ENCODE results near the gene MB21D2.
A peak's percentile ranks its signal among the peaks of the same experiment; 100 is the strongest.
"Not testable (repeated sequence)": the region's sequence is repeated elsewhere in the genome, so short reads cannot be mapped to it uniquely, and the experiment has no call there.

Gene MB21D2, protein sequence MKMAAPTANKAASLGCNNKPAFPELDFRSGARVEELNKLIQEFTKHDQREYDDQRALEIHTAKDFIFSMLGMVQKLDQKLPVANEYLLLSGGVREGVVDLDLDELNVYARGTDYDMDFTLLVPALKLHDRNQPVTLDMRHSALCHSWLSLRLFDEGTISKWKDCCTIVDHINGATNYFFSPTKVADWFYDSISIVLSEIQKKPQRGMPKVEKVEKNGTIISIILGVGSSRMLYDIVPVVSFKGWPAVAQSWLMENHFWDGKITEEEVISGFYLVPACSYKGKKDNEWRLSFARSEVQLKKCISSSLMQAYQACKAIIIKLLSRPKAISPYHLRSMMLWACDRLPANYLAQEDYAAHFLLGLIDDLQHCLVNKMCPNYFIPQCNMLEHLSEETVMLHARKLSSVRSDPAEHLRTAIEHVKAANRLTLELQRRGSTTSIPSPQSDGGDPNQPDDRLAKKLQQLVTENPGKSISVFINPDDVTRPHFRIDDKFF

DNA sequence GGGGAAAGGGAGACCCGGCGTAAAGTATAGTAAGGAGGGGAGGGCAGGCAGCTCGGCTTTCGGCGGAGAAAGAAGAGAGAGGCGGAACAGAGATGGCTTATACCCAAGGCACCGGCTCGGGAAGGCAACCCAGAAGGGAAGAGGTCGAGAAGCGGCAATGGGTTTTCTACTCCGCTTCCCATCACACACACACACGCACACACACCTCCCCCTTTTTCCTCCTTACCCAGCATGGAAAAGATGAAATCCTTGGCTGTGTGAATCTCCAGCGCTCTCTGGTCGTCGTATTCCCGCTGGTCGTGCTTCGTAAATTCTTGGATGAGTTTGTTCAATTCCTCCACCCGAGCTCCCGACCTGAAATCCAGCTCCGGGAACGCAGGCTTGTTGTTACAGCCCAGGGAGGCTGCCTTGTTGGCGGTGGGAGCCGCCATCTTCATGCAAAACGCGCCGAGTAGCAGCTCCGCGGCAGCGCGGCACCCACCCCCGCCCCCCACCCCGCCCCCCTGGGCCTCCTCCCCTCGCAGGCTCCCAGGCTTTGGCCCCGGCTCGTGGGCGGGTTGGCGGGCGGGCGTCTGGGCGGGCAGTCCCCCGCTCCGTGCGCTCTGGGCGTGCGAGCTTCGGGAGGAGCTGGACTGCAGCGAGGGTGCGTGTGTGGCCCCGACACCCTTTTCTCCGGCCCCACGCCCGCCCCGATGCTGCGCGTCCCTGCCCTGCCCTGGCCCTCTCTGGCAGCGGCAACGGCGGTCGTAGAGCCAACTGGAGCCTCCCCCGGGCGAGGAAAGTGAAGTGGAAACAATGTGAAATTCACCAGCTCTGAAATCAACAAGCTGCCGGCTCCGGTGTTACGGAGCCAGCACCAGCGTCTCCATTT is at the start of gene MB21D2:
TSS of gene MB21D2 (minus strand) at position 453 of the 871 bp plus-strand sequence. CDS start at position 437, 16 bp downstream.
- in situ Hi-C loops (cut with HindIII; ENCODE audit: low sequenced_read_pairs) = loop anchor here (5.0 kb wide), 1 partner anchor 90 kb away; no protein-coding TSS in a partner anchor
- H3K4me3 ChIP-seq (ENCODE audit: low read depth, low read length) = peak within 1 kb of the TSS; percentile 97
- peak; percentile 49 for DNase-seq (ENCODE audit: low read depth)
- TF ChIP-seq, protein P1, sequence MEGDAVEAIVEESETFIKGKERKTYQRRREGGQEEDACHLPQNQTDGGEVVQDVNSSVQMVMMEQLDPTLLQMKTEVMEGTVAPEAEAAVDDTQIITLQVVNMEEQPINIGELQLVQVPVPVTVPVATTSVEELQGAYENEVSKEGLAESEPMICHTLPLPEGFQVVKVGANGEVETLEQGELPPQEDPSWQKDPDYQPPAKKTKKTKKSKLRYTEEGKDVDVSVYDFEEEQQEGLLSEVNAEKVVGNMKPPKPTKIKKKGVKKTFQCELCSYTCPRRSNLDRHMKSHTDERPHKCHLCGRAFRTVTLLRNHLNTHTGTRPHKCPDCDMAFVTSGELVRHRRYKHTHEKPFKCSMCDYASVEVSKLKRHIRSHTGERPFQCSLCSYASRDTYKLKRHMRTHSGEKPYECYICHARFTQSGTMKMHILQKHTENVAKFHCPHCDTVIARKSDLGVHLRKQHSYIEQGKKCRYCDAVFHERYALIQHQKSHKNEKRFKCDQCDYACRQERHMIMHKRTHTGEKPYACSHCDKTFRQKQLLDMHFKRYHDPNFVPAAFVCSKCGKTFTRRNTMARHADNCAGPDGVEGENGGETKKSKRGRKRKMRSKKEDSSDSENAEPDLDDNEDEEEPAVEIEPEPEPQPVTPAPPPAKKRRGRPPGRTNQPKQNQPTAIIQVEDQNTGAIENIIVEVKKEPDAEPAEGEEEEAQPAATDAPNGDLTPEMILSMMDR (IDR thresholded peaks at IDR 0.05; ENCODE audit: low read depth, low read length, missing control alignments) = no peak

DNA sequence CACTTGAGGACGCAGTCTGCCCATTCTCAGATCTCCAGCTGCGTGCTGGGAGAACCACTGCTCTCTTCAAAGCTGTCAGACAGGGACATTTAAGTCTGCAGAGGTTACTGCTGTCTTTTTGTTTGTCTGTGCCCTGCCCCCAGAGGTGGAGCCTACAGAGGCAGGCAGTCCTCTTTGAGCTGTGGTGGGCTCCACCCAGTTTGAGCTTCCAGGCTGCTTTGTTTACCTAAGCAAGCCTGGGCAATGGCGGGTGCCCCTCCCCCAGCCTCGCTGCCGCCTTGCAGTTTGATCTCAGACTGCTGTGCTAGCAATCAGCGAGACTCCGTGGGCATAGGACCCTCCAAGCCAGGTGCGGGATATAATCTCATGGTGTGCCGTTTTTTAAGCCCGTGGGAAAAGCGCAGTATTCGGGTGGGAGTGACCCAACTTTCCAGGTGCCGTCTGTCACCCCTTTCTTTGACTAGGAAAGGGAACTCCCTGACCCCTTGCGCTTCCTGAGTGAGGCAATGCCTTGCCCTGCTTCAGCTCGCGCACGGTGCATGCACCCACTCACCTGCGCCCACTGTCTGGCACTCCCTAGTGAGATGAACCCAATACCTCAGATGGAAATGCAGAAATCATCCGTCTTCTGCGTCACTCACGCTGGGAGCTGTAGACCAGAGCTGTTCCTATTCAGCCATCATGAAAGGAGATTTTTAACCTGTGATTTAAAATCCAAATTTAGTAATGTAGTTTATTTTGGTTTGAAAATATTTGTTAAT is 47.5 kb upstream of the MB21D2 start:
- DNase-seq (ENCODE audit: low read depth); in situ Hi-C loops (cut with HindIII; ENCODE audit: low sequenced_read_pairs): not testable (repeated sequence)

DNA sequence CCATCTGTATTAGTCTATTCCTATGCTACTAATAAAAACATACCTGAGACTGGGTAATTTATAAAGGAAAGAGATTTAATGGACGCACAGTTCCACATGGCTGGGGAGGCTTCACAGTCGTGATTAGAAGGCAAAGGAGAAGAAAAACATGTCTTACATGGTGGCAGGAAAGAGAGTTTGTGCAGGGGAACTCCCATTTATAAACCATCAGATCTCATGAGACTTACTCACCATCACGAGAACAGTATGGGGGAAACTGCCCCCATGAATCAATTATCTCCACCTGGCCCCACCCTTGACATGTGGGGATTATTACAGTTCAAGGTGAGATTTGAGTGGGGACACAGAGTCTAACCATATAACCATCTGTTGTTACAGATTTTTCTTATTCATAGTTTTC is 42.1 kb upstream of the MB21D2 start:
- DNase-seq (ENCODE audit: low read depth) = no peak
- in situ Hi-C loops (cut with HindIII; ENCODE audit: low sequenced_read_pairs) = no loop called here

More for the DNA sequence above, 47.5 kb upstream of the MB21D2 start:
- H3K4me3 ChIP-seq (ENCODE audit: low read depth, low read length) = not testable (repeated sequence)

DNA sequence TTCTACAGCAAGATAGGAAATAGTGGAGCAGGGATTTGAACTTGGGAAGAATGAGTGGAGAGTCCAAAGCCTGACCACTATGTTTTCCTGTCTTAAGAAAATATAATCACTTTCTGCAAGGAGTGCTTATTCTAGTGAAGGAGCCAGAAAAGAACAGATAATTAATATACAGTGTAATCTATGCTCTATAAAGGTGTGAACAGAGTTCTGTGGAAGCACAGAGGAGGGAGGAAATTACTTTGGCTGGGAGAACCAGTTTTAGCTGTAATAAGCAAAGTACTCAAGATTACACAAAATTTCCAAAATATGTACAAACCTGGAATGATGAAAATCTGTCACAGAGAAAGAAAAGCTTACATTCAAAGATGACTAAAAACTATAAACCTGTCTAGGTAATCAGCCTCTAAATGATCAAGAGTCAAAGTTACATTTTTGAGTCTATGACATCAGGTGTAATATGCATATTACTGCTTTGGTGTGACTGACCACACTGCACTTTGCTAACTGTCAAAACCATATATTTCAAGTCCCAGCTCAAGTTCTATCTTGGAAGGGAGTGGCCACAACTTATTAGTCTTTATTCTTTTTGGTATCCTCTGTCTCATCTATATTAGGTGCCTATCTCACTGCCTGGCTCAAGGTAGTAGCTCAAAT is 40.7 kb upstream of the MB21D2 start:
- DNase-seq (ENCODE audit: low read depth) = no peak
- TF ChIP-seq, protein P1 (IDR thresholded peaks at IDR 0.05; ENCODE audit: low read depth, low read length, missing control alignments) = no peak
- in situ Hi-C loops (cut with HindIII; ENCODE audit: low sequenced_read_pairs) = no loop called here
- no peak overlapping the region for H3K4me3 ChIP-seq (ENCODE audit: low read depth, low read length)

More for the DNA sequence above, 42.1 kb upstream of the MB21D2 start:
- TF ChIP-seq, protein P1 (IDR thresholded peaks at IDR 0.05; ENCODE audit: low read depth, low read length, missing control alignments) = no peak
- H3K4me3 ChIP-seq (ENCODE audit: low read depth, low read length) = no peak overlapping the region

DNA sequence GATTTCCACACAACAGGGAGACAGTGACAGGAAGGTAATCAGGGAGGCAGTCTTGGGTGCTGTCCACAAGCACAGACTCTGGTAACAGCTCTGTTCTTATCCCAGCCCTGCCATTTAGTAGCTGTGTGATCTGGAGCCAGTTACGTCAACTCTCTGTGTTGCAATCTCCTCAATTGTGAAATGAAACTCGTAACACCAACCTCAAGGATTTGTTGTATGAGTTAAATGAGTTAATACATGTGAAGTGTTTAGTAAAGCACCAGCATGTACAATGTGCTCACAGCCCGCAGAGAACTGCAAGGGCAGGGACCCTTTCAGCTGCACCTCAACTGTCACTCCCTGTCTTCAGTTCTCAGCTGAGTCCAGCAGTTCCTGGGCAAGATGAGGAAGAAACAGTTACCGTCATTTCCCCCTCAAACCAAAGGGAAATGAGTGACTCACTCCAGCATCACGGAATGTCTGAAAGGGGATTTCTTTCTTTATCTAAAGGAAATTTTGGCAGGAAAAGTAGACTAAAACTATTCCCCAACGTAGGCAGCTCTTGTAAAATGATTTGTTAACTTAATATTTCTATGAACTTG is 39.9 kb upstream of the MB21D2 start:
- H3K4me3 ChIP-seq (ENCODE audit: low read depth, low read length) = no peak overlapping the region
- TF ChIP-seq, protein P1 (IDR thresholded peaks at IDR 0.05; ENCODE audit: low read depth, low read length, missing control alignments) = no peak
- in situ Hi-C loops (cut with HindIII; ENCODE audit: low sequenced_read_pairs) = no loop called here
- peak; percentile 60 for DNase-seq (ENCODE audit: low read depth)

DNA sequence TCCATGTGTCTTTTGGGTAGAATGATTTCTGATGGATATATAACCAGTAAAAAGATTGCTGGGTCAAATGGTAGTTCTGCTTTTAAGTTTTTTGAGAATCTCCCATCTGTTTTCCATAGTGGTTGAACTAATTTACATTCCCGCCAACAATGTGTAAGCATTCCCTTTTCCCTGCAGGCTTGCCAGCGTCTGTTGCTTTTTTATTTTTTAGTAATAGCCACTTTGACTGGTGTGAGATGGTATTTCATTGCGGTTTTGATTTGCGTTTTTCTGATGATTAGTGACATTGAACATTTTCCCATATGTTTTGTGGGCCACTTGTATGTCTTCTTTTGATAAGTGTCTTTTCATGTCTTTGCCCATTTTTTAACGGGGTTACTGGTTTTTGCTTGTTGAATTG is 36.3 kb upstream of the MB21D2 start:
- no peak for DNase-seq (ENCODE audit: low read depth)
- TF ChIP-seq, protein P1 (IDR thresholded peaks at IDR 0.05; ENCODE audit: low read depth, low read length, missing control alignments) = no peak
- in situ Hi-C loops (cut with HindIII; ENCODE audit: low sequenced_read_pairs) = no loop called here
- no peak overlapping the region for H3K4me3 ChIP-seq (ENCODE audit: low read depth, low read length)

All from astrocyte of the cerebellum (primary cell).